WI38 (cell line): ENCODE measurements around the gene FNDC3B.

Experiments used
- H3K4me3 ChIP-seq: 2 replicates; pipeline ENCODE4 v1.5.1; 2011; ENCODE audit warnings: low read depth, mild to moderate bottlenecking, control low read depth, low read length
- TF ChIP-seq, protein P1 (sequence below): IDR thresholded peaks from 2 replicates; pipeline ENCODE4 v1.5.1; 2012; ENCODE audit warnings: low read depth, mild to moderate bottlenecking, control low read depth, low read length

FNDC3B gene

DNA sequence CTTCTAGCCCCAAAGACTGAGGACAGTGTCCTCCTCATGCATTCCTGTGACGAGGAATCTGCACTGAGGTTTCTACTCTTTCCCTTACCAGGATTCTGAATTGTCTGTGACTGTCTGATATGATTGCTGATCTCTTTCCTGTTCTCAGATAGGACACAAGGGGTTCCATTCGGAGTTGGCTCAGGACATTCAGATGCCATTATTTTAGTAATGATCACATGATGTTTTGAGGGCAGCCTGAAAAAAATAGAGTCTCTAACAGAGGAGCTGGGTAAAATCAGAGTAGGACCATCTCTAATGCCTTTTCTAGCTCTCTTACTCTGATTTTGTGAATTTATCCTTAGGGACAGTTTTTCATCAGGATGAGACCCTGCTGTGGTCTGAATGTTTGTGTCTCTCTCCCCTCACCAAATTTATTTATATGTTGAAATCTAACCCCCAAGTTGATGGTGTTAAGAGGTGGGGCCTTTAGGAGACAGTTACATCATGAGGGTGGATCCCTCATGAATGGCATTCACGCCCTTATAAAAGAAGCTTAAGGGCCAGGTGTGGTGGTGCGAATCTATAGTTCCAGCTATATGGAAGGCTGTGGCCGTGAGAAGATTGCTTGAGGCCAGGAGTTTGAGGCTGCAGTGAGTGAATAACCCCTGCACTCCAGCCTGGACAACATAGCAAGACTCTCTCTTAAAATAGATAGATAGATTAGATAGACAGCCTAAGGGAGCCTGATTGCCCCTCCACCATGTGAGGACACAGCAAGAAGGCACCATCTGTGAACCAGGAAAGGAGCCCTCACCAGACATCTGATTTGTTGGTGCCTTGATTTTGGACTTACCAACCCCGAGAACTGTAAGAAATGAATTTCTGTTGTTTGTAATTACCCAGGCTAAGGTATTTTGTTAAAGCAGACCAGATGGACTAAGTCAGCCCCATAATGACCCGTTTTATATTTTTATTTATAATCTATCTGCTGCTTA, 24.4 kb downstream of the FNDC3B start:
- no peak overlapping the region for H3K4me3 ChIP-seq
- TF ChIP-seq, protein P1, sequence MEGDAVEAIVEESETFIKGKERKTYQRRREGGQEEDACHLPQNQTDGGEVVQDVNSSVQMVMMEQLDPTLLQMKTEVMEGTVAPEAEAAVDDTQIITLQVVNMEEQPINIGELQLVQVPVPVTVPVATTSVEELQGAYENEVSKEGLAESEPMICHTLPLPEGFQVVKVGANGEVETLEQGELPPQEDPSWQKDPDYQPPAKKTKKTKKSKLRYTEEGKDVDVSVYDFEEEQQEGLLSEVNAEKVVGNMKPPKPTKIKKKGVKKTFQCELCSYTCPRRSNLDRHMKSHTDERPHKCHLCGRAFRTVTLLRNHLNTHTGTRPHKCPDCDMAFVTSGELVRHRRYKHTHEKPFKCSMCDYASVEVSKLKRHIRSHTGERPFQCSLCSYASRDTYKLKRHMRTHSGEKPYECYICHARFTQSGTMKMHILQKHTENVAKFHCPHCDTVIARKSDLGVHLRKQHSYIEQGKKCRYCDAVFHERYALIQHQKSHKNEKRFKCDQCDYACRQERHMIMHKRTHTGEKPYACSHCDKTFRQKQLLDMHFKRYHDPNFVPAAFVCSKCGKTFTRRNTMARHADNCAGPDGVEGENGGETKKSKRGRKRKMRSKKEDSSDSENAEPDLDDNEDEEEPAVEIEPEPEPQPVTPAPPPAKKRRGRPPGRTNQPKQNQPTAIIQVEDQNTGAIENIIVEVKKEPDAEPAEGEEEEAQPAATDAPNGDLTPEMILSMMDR = no peak

- TF ChIP-seq, protein P1 = no peak
- H3K4me3 ChIP-seq = no peak overlapping the region
Observed at GRCh38 chr3:172065527-172065926, 26.1 kb downstream of the FNDC3B start.

DNA sequence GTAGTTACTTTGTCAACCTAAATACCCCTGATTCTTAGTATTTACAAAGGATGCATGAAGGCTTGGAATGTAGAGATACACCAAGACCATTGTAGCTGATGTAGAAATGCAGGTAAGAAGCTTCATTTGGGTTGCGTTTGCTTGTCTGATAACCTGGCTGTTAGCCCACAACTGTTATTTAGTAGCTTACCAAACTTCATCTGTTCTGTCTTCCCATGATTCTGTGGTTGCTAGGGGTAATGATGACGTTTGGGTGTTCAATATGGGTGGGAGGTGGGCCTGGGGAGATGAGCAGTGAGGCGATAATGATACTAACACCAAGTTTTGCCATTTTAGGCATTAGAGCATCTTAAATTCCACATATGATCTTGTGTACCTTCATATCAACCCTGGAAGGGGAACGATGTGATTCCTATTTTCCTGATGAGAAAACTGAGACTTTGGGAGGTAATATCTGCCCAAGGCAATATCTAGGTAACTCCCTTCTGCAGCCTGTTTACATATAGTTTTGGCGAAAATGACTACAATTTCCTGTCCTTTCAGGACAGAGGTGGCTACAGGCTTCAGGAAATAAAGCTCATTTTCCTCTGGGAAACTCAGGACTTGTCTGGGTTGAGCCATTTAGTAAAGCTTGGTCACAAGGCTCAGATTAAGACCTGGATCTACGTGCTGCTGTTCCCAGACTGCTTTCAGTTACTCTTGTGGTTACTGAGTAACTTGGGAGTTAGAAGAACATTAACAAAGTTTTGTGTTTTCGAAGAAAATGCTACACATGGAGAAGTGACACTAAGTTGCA, 26.8 kb downstream of the FNDC3B start:
- TF ChIP-seq, protein P1 = no peak
- H3K4me3 ChIP-seq = no peak overlapping the region

DNA sequence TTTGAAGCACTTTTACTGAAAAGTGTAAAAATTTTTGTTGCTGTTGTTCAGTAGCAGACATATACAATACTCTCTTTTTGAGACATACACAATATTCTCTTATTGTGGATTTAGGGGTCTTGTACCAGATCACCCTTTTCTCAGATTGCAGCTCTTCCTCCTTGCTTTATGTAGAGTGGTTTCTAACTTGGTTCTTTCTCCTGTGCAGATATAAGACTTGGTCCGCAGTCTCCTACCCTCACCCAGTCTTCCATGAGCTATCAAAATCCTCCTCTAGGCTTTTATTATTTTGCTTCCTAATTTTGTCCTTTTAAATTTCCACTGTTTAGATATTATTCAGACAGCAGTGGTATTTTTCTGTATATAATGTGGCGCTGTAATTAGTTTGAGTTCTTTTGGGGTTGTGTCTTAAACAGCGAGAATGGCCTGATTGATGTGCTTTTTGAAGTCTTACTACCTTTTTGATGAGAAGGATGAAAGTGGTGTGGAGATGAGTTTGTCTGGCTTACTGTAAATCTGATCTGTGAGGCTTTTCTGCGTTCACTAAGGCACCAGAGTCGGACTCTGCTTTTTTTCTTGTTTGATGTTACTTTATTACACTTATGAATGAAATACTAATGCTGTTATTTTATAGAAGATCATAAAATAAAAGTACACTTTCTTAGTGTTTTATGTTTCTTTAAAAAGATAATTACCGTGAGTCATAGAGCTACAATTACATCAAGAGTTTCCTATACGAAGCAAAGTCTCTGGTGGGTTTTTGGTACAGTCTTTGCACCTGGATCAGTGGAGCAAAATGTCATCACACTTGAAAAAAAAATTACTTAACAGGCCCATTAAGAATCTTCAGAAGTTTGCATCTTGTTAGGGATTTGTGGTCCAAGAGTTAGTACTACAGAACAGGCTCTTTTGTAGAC, 27.8 kb downstream of the FNDC3B start:
- H3K4me3 ChIP-seq = no peak overlapping the region
- TF ChIP-seq, protein P1 = no peak

GRCh38 chr3:172067837-172068440, 28.6 kb downstream of the FNDC3B start:
- H3K4me3 ChIP-seq = no peak overlapping the region
- TF ChIP-seq, protein P1 = no peak

GRCh38 chr3:172068977-172069376, 29.6 kb downstream of the FNDC3B start:
- TF ChIP-seq, protein P1 = no peak
- no peak overlapping the region for H3K4me3 ChIP-seq
